MV-4-11 (cell line): ENCODE data around the gene SPATA31E1.
"Not testable (repeated sequence)": the region's sequence is repeated elsewhere in the genome, so short reads cannot be mapped to it uniquely, and the experiment has no call there.

ENCODE experiments used
- DNase-seq: peaks from one replicate; lab custom pipeline; 2025; lab: John Stamatoyannopoulos, UW

SPATA31E1 gene

GRCh38 chr9:87934444-87934843 lies 51.8 kb downstream of the SPATA31E1 start:
- DNase-seq: not testable (repeated sequence)

DNA sequence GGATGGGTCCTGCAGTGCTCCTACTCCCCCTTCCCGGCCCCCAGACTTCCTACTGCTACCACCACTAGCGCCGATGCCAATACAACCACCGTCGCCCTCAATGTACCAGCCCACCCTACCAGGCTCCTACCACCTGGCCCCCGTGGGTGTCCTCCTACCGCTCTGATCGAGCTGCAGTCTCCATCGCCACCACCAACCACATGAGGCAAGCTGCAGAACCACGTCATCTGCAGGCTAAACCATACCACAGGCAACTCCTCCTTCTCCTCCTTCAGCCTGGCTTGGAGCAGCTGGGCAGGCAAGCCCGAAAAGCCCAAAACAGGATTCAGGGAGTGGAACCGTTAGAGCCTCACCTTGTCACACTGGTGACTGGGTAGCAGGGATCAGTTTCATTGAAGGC lies 54.7 kb downstream of the SPATA31E1 start:
- not testable (repeated sequence) for DNase-seq

DNA sequence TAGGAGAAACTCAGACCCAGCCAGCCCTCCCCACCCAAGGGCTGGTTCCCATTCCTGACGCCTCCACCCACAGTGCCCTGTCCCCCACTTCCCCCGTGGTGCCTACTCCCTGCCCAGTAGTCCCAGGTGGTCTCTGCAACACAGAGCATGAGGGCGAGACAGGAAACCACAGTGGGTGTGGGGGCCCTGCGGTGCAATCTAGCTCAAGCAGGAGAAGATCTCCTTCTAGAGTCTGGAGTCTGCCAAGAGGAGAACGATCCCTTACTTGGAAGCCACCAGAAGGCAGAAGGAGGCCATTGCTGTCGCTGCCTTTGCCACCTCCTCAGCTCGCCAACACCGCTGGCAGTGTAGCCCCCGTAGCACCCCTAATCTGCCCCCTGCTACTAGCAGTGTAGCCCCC lies 55.2 kb downstream of the SPATA31E1 start:
- not testable (repeated sequence) for DNase-seq

- DNase-seq: not testable (repeated sequence)
Measured at GRCh38 chr9:87938336-87938735, 55.7 kb downstream of the SPATA31E1 start.
